ENCODE measurements around the gene CLPSL1. TPM values are rescaled to one million over a fixed set of nuclear protein-coding genes. Genes with fewer than 3 reads are reported as not detected.

The CLPSL1 gene
- total and polyA plus RNA-seq, 2 donors (not counting 3 experiments of a cell fraction or from before 2014, with no cell fraction given): not detected

DNA sequence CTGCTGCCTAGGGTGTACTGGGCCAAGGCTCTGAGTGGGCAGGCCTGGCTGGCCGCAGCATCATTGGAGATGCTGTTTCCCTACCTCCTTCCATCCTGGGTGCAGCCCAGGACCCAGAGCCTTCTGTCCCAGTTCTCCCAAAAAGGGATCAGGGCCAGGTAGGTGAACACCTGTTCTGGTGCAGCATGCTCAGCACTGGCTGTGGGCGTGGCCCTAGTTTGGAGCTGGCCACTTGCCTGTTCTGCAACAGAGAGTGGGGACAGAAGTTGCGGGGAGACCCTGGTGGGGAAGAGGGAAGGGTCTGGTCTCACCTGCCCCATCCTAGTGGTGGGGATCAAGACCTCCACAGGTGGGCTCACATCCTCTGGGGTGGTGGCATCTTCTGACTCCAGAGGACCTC, 45.4 kb upstream of the CLPSL1 start:
- H3K9me1 ChIP-seq (replicated peaks; ENCODE audit: control insufficient read depth, extremely low read depth, insufficient read depth, low read length): no peaks in the 10 kb centered on the region
- H3K27me3 ChIP-seq (ENCODE audit: control insufficient read depth in 2 of 2, insufficient read depth in 2 of 2, low read length in 2 of 2): no peaks in the 10 kb centered on the region
- H3K9me3 ChIP-seq (replicated peaks; ENCODE audit: control insufficient read depth, insufficient read depth, low read length): no peaks in the 10 kb centered on the region
- no peak for TF ChIP-seq GATA2 (IDR thresholded peaks at IDR 0.05; ENCODE audit: insufficient read depth, insufficient read length, low read depth, low read length)
- no peak for TF ChIP-seq MAX (IDR thresholded peaks at IDR 0.05; ENCODE audit: insufficient read depth, insufficient read length)
- TF ChIP-seq MYC (IDR thresholded peaks at IDR 0.05; ENCODE audit: low read depth, low read length): no peak
- no peak for TF ChIP-seq FOS (IDR thresholded peaks at IDR 0.05; ENCODE audit: borderline replicate concordance, insufficient read depth, low read length)
- TF ChIP-seq EZH2 (IDR thresholded peaks at IDR 0.05; ENCODE audit: borderline replicate concordance, low read depth, low read length, severe bottlenecking): no peak
- no peak for TF ChIP-seq JUN (IDR thresholded peaks at IDR 0.05; ENCODE audit: borderline replicate concordance, insufficient read depth, insufficient read length, low read depth)
- TF ChIP-seq CTCF (IDR thresholded peaks at IDR 0.05; ENCODE audit: extremely low read depth in 1 of 2, insufficient read depth in 1 of 2, low read depth in 1 of 2, low read length in 2 of 2): no peak
- TF ChIP-seq POLR2A (IDR thresholded peaks at IDR 0.05; ENCODE audit: low read depth, low read length): no peak
- no peak for TF ChIP-seq POLR2AphosphoS5 (IDR thresholded peaks at IDR 0.05; ENCODE audit: insufficient read depth, low read depth, low read length)
- dilution Hi-C loops (cut with MboI; ENCODE audit: extremely low pct_ligation_motif_present, low sequenced_read_pairs) (no loop called here), intact Hi-C loops (cut with micrococcal nuclease) (loop anchor here (10.0 kb wide), 1 partner anchor 441 kb away; the partner anchor contains the start of gene DEF6)
- H3K4me3 ChIP-seq (replicated peaks in 1 of 3; ENCODE audit: insufficient read depth in 1 of 3, low read depth in 1 of 3, low read length in 3 of 3): no peak overlapping the region
- H3K9ac ChIP-seq (replicated peaks; ENCODE audit: extremely low read depth, insufficient read depth, low read length): no peak overlapping the region
- no peaks in the 10 kb centered on the region for H4K20me1 ChIP-seq (replicated peaks; ENCODE audit: control insufficient read depth, extremely low read depth, insufficient read depth, low read length)
- POLR2A ChIA-PET: no interaction called here
- H3K79me2 ChIP-seq (ENCODE audit: control insufficient read depth, insufficient read depth, low read length): no peaks in the 10 kb centered on the region
- CTCF ChIA-PET: interaction anchor here (2.1 to 7.9 kb wide), 10 partner anchors 15 to 221 kb away, joined by 4 to 252 read pairs (median 54); partner anchors contain the start of gene FKBP5
- no peak overlapping the region for H2AFZ ChIP-seq (ENCODE audit: low read depth, low read length)
- no peak overlapping the region for H3K4me2 ChIP-seq (ENCODE audit: insufficient read depth, low read length)
- DNase-seq (ENCODE audit: low read depth, low spot score): no peak
- FAIRE-seq: no peak
- peaks cover 18% of the 10 kb centered on the region for H3K4me1 ChIP-seq (ENCODE audit: control insufficient read depth, extremely low read depth, insufficient read depth, low read length)
- no TSS peak for BruUV-seq (replicated peaks)
- H3K27ac ChIP-seq (ENCODE audit: insufficient read depth, low read depth, low read length): no peak overlapping the region
- H3K36me3 ChIP-seq (ENCODE audit: control insufficient read depth in 2 of 2, extremely low read depth in 1 of 2, insufficient read depth in 2 of 2, low read length in 2 of 2): no peaks in the 10 kb centered on the region
